GM12865 (cell line): ENCODE measurements around the gene ERBB4.

Experiments
- DNase-seq: peaks from one replicate; pipeline ENCODE4 v3.0.0; 2010; ENCODE audit warnings: low read depth
- H3K4me3 ChIP-seq: 2 replicates; pipeline ENCODE4 v1.5.1; 2011; ENCODE audit warnings: mild to moderate bottlenecking, low read depth, low read length, control low read depth
- CTCF ChIP-seq: IDR thresholded peaks from 2 replicates; pipeline ENCODE4 v1.5.1; 2011; ENCODE audit warnings: low read length, control low read depth, low read depth, inconsistent platforms; ENCODE audit not compliant: insufficient read depth; ENCODE audit errors: missing control alignments

The ERBB4 gene

GRCh38 chr2:211829725-211830124 lies 708.9 kb downstream of the ERBB4 start:
- no peak for TF ChIP-seq CTCF
- no peak overlapping the region for H3K4me3 ChIP-seq
- DNase-seq, result no peak

GRCh38 chr2:211823886-211824479 lies 714.6 kb downstream of the ERBB4 start:
- TF ChIP-seq CTCF, result no peak
- no peak overlapping the region for H3K4me3 ChIP-seq
- no peak for DNase-seq

- H3K4me3 ChIP-seq, result no peak overlapping the region
- TF ChIP-seq CTCF, result no peak
- no peak for DNase-seq
These were observed 715.8 kb downstream of the ERBB4 start for GRCh38 chr2:211822686-211823335.

- no peak overlapping the region for H3K4me3 ChIP-seq
- TF ChIP-seq CTCF, result no peak
- no peak for DNase-seq
These were observed 721.8 kb downstream of the ERBB4 start for GRCh38 chr2:211816754-211817153.

- no peak for DNase-seq
- TF ChIP-seq CTCF, result no peak
These were observed 726.0 kb downstream of the ERBB4 start for GRCh38 chr2:211812587-211812986.

GRCh38 chr2:211802666-211803065 lies 735.9 kb downstream of the ERBB4 start:
- DNase-seq, result no peak
- no peak overlapping the region for H3K4me3 ChIP-seq
- TF ChIP-seq CTCF, result no peak

More at GRCh38 chr2:211812587-211812986, 726.0 kb downstream of the ERBB4 start:
- H3K4me3 ChIP-seq, result no peak overlapping the region

GRCh38 chr2:211800001-211800400 lies 738.6 kb downstream of the ERBB4 start:
- no peak for DNase-seq
- TF ChIP-seq CTCF, result no peak
- H3K4me3 ChIP-seq, result no peak overlapping the region
